Ecto neural progenitor cell (in vitro differentiated cells): ENCODE measurements around the gene AACS.
A peak's percentile ranks its signal among the peaks of the same experiment; 100 is the strongest.

Experiments
- DNase-seq: peaks from one replicate; pipeline ENCODE4 v3.0.0-alpha.2; 2018; ENCODE audit warnings: low spot score

AACS gene

DNA sequence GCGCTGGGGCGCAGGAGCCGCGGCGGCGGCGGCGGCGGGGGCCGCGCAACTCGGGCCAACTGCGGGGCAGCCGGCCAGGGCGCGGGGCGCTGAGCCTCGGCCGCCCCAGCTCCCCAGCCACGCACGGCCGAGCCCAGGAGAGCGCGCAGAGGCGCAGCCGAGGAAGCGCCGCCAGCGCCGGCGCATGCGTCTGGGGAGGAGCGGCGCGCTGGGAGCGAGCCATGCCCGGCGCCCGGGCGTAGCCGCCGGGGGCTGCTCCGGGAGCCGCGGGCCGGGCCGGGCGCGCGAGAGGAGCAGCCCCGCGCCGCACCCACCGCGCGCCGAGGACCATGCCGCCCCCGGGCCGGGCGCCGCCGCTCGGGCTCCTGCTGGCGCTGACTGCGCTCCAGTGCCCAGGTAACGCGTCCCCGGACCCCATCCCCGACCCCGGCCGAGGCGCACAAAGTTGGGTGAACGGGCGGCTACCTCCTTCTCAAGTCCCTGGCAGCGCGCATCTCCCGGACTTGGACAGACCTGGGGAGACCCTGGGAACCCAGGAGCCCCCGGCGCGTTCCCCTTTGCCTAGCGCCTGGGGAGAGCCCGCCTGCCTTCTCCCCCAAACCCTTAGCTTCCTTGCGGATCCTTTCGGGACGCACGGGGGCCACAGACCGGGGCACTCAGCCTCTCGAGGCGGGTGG is 121.4 kb downstream of the AACS start:
- no peak for DNase-seq

DNA sequence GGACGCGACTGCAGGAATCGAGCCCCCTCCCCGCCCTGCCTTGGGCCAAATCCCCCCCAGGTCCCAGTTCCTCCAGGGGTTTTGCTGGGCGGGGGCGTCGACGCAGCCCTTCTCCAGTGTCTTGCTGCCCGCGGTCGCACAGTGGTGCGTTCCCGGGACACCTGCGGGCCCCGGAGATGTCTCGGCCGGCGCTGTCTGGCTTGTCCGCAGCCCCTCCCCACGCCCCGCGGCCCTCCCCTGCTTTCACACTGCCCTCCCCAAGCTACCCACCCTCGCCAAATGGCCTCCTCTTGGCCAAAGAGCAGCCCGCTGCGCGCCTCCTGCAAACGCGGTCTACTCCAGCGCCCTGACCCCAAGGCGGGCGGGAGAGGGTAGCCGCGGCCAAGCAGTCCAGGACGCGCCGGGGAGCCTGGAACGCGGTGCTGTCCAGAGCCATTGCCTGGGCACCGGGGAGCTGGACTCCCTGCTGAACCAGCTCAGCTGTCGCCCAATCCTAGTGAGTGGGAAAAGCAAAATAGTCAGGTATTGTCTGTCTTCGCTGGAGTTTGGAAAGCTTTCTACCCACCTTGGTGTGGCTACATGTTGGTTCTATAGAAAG is 122.0 kb downstream of the AACS start:
- peak; percentile 79 for DNase-seq

DNA sequence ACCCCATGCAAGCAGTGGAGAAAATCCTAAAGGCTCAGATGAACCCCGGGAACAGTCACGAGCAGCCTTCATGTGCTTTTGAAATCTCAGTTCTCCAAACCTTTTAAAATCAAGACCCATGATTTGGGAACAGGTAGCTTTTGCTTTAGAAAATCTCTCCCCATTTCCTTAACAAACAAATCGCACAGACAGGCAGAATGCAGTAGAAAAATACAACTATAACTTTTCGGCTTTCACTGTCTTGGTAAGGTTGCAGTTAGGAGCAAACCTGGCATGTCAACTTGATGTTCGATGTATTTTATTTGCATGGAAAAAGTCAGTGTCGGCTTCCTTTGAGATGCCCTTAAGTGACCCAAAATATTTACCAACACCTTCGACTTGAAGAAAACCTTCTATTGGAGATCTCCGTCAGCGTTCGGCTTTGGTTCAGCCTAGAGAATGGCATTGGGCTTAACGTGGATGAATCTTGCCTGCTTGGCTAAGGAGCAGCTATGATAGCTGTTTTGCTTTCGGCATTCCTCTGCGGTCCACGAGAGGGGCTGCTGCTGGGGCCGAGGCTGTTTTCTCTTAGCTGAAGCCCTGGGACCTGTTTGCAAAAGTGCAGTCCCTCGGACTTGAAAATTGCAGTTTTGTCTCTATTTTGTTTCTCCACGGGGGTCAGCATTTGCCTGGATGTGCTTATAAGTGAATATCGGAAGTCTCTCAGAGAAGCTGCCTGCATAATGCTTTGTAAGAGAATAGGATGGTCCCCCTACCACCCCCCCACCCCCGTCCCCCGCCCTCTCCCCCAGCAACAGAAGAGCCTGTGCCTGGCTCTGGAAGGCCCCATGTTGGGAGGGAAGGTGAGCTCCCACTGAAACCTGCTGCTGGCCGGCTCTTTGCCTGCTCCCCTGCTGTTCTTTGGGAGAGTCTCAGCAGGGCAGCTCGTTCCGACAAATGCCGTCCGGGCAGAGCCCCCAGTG is 122.8 kb downstream of the AACS start:
- DNase-seq = peak; percentile 71

DNA sequence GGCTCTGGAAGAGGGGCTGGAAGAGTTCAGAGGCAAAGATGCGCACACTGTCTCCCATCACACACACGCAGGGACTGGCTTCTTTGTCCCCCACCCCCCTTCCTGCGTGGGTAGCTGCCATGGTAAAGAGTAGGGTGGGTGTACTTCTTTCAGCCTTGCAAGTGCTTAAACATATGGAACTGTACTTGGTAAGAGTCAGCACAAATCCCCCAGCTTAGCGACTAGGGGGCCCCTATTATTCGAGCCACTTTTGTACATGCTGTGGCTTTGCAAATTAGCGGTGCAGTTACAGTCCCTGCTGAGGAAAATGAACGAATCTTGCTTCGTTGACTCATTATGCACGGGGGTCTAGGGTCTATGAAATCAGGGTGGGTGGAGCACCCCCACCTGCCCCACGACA is 123.8 kb downstream of the AACS start:
- no peak for DNase-seq

- DNase-seq = no peak
Observed at GRCh38 chr12:125189502-125189901, 124.3 kb downstream of the AACS start.

GRCh38 chr12:125191361-125192087 is 126.3 kb downstream of the AACS start:
- no peak for DNase-seq

- no peak for DNase-seq
Observed at GRCh38 chr12:125192690-125193221, 127.5 kb downstream of the AACS start.
